Body of pancreas (tissue), 4 donors: ENCODE results near the gene THG1L.

ENCODE experiments used
- POLR2A ChIP-seq, 3 donors: fragments of 450-650 bp; IDR thresholded peaks; one replicate each; pipeline ENCODE4 v1.6.1; 2016; ENCODE audit warnings: antibody characterized with exemption in 3 of 3, mild to moderate bottlenecking in 2 of 3
- TF ChIP-seq, protein P1 (sequence below), 7 experiments: fragments of 450-650 bp in 4 of 7; fragments of 200-600 bp in 3 of 7; sonication (generic) in 3 of 7; IDR thresholded peaks; one replicate each; pipeline ENCODE4 v1.5.1; 2016 to 2019; ENCODE audit warnings: antibody characterized with exemption in 7 of 7

DNA sequence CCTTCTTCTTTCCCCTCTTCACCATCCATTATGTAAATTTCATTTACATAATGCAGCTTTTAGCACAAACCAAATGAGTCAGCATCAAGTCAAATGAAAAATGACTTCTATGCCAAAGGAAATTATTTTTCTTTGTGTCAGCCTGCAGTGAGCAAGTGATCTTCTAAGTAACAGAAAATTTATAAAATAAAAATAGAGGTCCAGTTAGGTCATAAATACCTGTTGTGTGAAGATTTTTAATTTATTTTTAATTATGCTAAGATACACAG, 16.7 kb upstream of the THG1L start:
- TF ChIP-seq, protein P1, sequence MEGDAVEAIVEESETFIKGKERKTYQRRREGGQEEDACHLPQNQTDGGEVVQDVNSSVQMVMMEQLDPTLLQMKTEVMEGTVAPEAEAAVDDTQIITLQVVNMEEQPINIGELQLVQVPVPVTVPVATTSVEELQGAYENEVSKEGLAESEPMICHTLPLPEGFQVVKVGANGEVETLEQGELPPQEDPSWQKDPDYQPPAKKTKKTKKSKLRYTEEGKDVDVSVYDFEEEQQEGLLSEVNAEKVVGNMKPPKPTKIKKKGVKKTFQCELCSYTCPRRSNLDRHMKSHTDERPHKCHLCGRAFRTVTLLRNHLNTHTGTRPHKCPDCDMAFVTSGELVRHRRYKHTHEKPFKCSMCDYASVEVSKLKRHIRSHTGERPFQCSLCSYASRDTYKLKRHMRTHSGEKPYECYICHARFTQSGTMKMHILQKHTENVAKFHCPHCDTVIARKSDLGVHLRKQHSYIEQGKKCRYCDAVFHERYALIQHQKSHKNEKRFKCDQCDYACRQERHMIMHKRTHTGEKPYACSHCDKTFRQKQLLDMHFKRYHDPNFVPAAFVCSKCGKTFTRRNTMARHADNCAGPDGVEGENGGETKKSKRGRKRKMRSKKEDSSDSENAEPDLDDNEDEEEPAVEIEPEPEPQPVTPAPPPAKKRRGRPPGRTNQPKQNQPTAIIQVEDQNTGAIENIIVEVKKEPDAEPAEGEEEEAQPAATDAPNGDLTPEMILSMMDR (IDR thresholded peaks at IDR 0.05): no peak
- TF ChIP-seq POLR2A (IDR thresholded peaks at IDR 0.05): no peak
